GM23338 (cell line): ENCODE data around the gene CRYAB. TPM values are rescaled to one million over a fixed set of nuclear protein-coding genes. Genes with fewer than 3 reads are reported as not detected.
A peak's percentile ranks its signal among the peaks of the same experiment; 100 is the strongest.

Experiments
- ATAC-seq: fragments of 200-7000 bp; cut with Tn5 transposase; 3 replicates; pipeline ENCODE4 v1.9.1; 2020
- DNase-seq: peaks from one replicate; pipeline ENCODE4 v3.0.0-alpha.2; 2015; ENCODE audit warnings: low spot score
- H2AFZ ChIP-seq: fragments of 200-600 bp; sonication (generic); 2 replicates; pipeline ENCODE4 v1.8.0; 2016; ENCODE audit warnings: antibody characterized with exemption, mild to moderate bottlenecking, moderate library complexity
- H3F3A ChIP-seq: fragments of 200-600 bp; sonication (generic); replicated peaks from 2 replicates; pipeline ENCODE4 v1.8.0; 2017; ENCODE audit warnings: antibody characterized with exemption, mixed run types, low read depth
- H3K27ac ChIP-seq: fragments of 200-600 bp; sonication (generic); 2 replicates; pipeline ENCODE4 v1.6.1; 2016; ENCODE audit warnings: low read depth
- H3K27me3 ChIP-seq: fragments of 200-600 bp; sonication (generic); 2 replicates; pipeline ENCODE4 v1.8.0; 2016; ENCODE audit warnings: mild to moderate bottlenecking, mixed run types, moderate library complexity; ENCODE audit not compliant: insufficient read depth
- H3K36me3 ChIP-seq: fragments of 200-600 bp; sonication (generic); 2 replicates; pipeline ENCODE4 v1.8.0; 2016; ENCODE audit warnings: mild to moderate bottlenecking; ENCODE audit not compliant: insufficient read depth
- H3K4me1 ChIP-seq: fragments of 200-600 bp; sonication (generic); 2 replicates; pipeline ENCODE4 v1.8.0; 2016; ENCODE audit warnings: mild to moderate bottlenecking, moderate library complexity; ENCODE audit not compliant: insufficient read depth
- H3K4me2 ChIP-seq: fragments of 200-600 bp; sonication (generic); 2 replicates; pipeline ENCODE4 v1.7.1; 2017; ENCODE audit warnings: mixed run types
- H3K4me3 ChIP-seq: fragments of 200-600 bp; sonication (generic); 2 replicates; pipeline ENCODE4 v1.6.1; 2016; ENCODE audit warnings: mixed run types
- H3K79me2 ChIP-seq: fragments of 200-600 bp; sonication (generic); replicated peaks from 2 replicates; pipeline ENCODE4 v1.8.0; 2017; ENCODE audit warnings: mild to moderate bottlenecking; ENCODE audit not compliant: insufficient read depth
- H3K9me2 ChIP-seq: fragments of 200-600 bp; sonication (generic); 2 replicates; pipeline ENCODE4 v1.8.0; 2017; ENCODE audit not compliant: insufficient read depth
- H4K20me1 ChIP-seq: fragments of 200-600 bp; sonication (generic); replicated peaks from 2 replicates; pipeline ENCODE4 v1.8.0; 2017; ENCODE audit warnings: mild to moderate bottlenecking; ENCODE audit not compliant: insufficient read depth
- H3K27ac Mint-ChIP-seq: 2 replicates; pipeline ENCODE4 v1.8.0; 2020; ENCODE audit warnings: inconsistent platforms, mild to moderate bottlenecking, moderate library complexity, mixed read lengths
- H3K27me3 Mint-ChIP-seq: 3 replicates; pipeline ENCODE4 v1.8.0; 2022; ENCODE audit warnings: low read depth, mild to moderate bottlenecking, moderate library complexity, mixed read lengths, inconsistent platforms; ENCODE audit not compliant: insufficient read depth, poor library complexity
- H3K36me3 Mint-ChIP-seq: 3 replicates; pipeline ENCODE4 v1.8.0; 2021; ENCODE audit warnings: low read depth, mild to moderate bottlenecking, inconsistent platforms, moderate library complexity, mixed read lengths
- H3K4me1 Mint-ChIP-seq: 3 replicates; pipeline ENCODE4 v1.8.0; 2020; ENCODE audit warnings: mild to moderate bottlenecking, inconsistent platforms, mixed read lengths
- H3K4me3 Mint-ChIP-seq: 3 replicates; pipeline ENCODE4 v1.8.0; 2021; ENCODE audit warnings: moderate library complexity, mild to moderate bottlenecking, inconsistent platforms, mixed read lengths
- H3K9me3 Mint-ChIP-seq: 3 replicates; pipeline ENCODE4 v1.8.0; 2020; ENCODE audit warnings: moderate library complexity, mild to moderate bottlenecking, inconsistent platforms, mixed read lengths
- CTCF ChIP-seq, 2 experiments: fragments of 200-600 bp in 1 of 2; sonication (generic) in 1 of 2; conservative IDR thresholded peaks; 2 replicates each; pipeline versions ENCODE4 v1.5.1 to v1.6.1; 2016 to 2017; ENCODE audit warnings: antibody characterized with exemption in 2 of 2, low read depth in 2 of 2, mild to moderate bottlenecking in 2 of 2, moderate library complexity in 1 of 2
- ETS1 ChIP-seq: IDR thresholded peaks from 2 replicates; pipeline ENCODE4 v1.6.1; 2016; ENCODE audit warnings: antibody characterized with exemption
- EZH2 ChIP-seq: fragments of 200-600 bp; sonication (generic); IDR thresholded peaks from one replicate; pipeline ENCODE4 v1.8.0; 2017; ENCODE audit warnings: antibody characterized with exemption, mild to moderate bottlenecking, low read depth; ENCODE audit not compliant: unreplicated experiment
- EZH2phosphoT487 ChIP-seq: fragments of 200-600 bp; sonication (generic); IDR thresholded peaks from one replicate; pipeline ENCODE4 v1.8.1; 2018; ENCODE audit warnings: antibody characterized with exemption; ENCODE audit not compliant: unreplicated experiment
- JUNB ChIP-seq: IDR thresholded peaks from one replicate; pipeline ENCODE4 v1.6.1; 2016; ENCODE audit warnings: antibody characterized with exemption; ENCODE audit not compliant: unreplicated experiment
- NANOG ChIP-seq: IDR thresholded peaks from 2 replicates; pipeline ENCODE4 v1.6.1; 2016; ENCODE audit warnings: antibody characterized with exemption, borderline replicate concordance
- POLR2AphosphoS5 ChIP-seq: IDR thresholded peaks from 2 replicates; pipeline ENCODE4 v1.6.1; 2016; ENCODE audit warnings: antibody characterized with exemption, low read depth
- ZNF114 ChIP-seq: fragments of 250-450 bp; sonication (Bioruptor Pico); IDR thresholded peaks from 2 replicates; pipeline ENCODE4 v1.5.0; 2020; ENCODE audit warnings: mild to moderate bottlenecking, moderate library complexity
- ZNF331 ChIP-seq: fragments of 250-450 bp; sonication (Bioruptor Pico); IDR thresholded peaks from 2 replicates; pipeline ENCODE4 v1.5.0; 2020; ENCODE audit warnings: low read depth, mild to moderate bottlenecking, moderate library complexity
- ZNF462 ChIP-seq: fragments of 250-450 bp; sonication (Bioruptor Pico); IDR thresholded peaks from 2 replicates; pipeline ENCODE4 v1.5.0; 2020; ENCODE audit warnings: mild to moderate bottlenecking, moderate library complexity
- polyA plus RNA-seq: library from polyadenylated mRNA; unstranded; fragments of >200 nt; fragmentation: Nextera tagmentation; extraction: Ambion mirVana; gene quantifications from 2 replicates; pipeline ENCODE4 v1.2.1, GENCODE V29; 2016
- total RNA-seq: library from RNA; depleted of rRNA; stranded (reverse); fragments of >200 nt; shearing (Covaris generic); gene quantifications from 2 replicates; pipeline ENCODE4 v1.2.3, GENCODE V29; 2014

CRYAB gene
- total and polyA plus RNA-seq, 2 experiments from 2014 or later: 6.1 to 9.6 TPM

- Histone ChIP-seq H2AFZ (no peak overlapping the region), H3F3A (peaks cover 14% of the 10 kb centered on the region; the same call in 1 of the 2 replicates), H3K36me3 (no peaks in the 10 kb centered on the region), H3K4me2 (no peak overlapping the region), H3K27ac (no peak overlapping the region), H3K79me2 (peaks cover 17% of the 10 kb centered on the region; the same call in 1 of the 2 replicates), H4K20me1 (no peaks in the 10 kb centered on the region; the same call in 1 of the 2 replicates), H3K4me1 (peaks cover 34% of the 10 kb centered on the region), H3K27me3 (no peaks in the 10 kb centered on the region), H3K4me3 (no peak overlapping the region), H3K9me2 (no peaks in the 10 kb centered on the region)
- peaks cover 5% of the 10 kb centered on the region for H3K27me3 Mint-ChIP-seq
- TF ChIP-seq JUNB (no peak), NANOG (no peak), ZNF331 (CRISPR knock-in tag) (no peak), ETS1 (no peak), EZH2 (no peak), ZNF114 (CRISPR knock-in tag) (no peak), POLR2AphosphoS5 (no peak), EZH2phosphoT487 (no peak), CTCF (conservative IDR thresholded peaks at IDR 0.05; ENCODE audit: low read depth in 2 of 2) (no peak)
- DNase-seq (no peak), ATAC-seq (no peak)
- no peaks in the 10 kb centered on the region; the same call in 2 of the 3 replicates for H3K36me3 Mint-ChIP-seq
- peaks cover 48% of the 10 kb centered on the region for H3K4me1 Mint-ChIP-seq
- no peak overlapping the region for H3K4me3 Mint-ChIP-seq
- H3K27ac Mint-ChIP-seq: no peak overlapping the region
- H3K9me3 Mint-ChIP-seq: no peaks in the 10 kb centered on the region; the same call in 2 of the 3 replicates
Observed at GRCh38 chr11:111939836-111940604, 28.4 kb upstream of the CRYAB start.

GRCh38 chr11:111938687-111939160, 27.2 kb upstream of the CRYAB start:
- peak overlapping the region; percentile 83 for H3K4me3 ChIP-seq
- Mint-ChIP-seq H3K36me3 (no peaks in the 10 kb centered on the region; the same call in 2 of the 3 replicates), H3K4me3 (peak overlapping the region; percentile 81), H3K4me1 (peaks cover 43% of the 10 kb centered on the region), H3K27me3 (peaks cover 5% of the 10 kb centered on the region), H3K27ac (no peak overlapping the region; the same call in 1 of the 2 replicates), H3K9me3 (no peaks in the 10 kb centered on the region; the same call in 2 of the 3 replicates)
- H3K4me2 ChIP-seq: peak overlapping the region; percentile 92
- peak; percentile 18 for ATAC-seq
- H3K9me2 ChIP-seq: no peaks in the 10 kb centered on the region
- no peaks in the 10 kb centered on the region for H4K20me1 ChIP-seq
- H3F3A ChIP-seq: peaks cover 14% of the 10 kb centered on the region; the same call in 1 of the 2 replicates
- H3K27ac ChIP-seq: peak overlapping the region; percentile 61; the same call in 1 of the 2 replicates
- no peak overlapping the region for H2AFZ ChIP-seq
- H3K4me1 ChIP-seq: peaks cover 38% of the 10 kb centered on the region
- no peaks in the 10 kb centered on the region for H3K36me3 ChIP-seq
- H3K79me2 ChIP-seq: peaks cover 17% of the 10 kb centered on the region; the same call in 1 of the 2 replicates
- no peaks in the 10 kb centered on the region for H3K27me3 ChIP-seq
- peak; percentile 79 for DNase-seq
- TF ChIP-seq ZNF331 (CRISPR knock-in tag) (no peak), ZNF114 (CRISPR knock-in tag) (no peak), ZNF462 (CRISPR knock-in tag) (no peak), NANOG (no peak), JUNB (no peak)
